ENCODE data around the gene KRT81.
"Not testable (repeated sequence)": the region's sequence is repeated elsewhere in the genome, so short reads cannot be mapped to it uniquely, and the experiment has no call there.

The KRT81 gene

GRCh38 chr12:52295663-52296062 is 4.3 kb upstream of the KRT81 start:
- DNase-seq (ENCODE audit: low read depth, low spot score): no peak
- no peak overlapping the region for H3K27ac ChIP-seq
- TF ChIP-seq FOXP2 (optimal IDR thresholded peaks at IDR 0.05; ENCODE audit: control extremely low read depth, extremely low read length, insufficient read depth) (no peak), POLR2AphosphoS5 (IDR thresholded peaks at IDR 0.05; ENCODE audit: borderline replicate concordance, low read depth, low read length) (no peak), EZH2 (IDR thresholded peaks at IDR 0.05) (no peak)
- H3K36me3 ChIP-seq (ENCODE audit: insufficient read depth, low read length): no peaks in the 10 kb centered on the region
- no peak overlapping the region for H3K4me3 ChIP-seq
- H3K9me3 ChIP-seq (ENCODE audit: low read depth, low read length): no peaks in the 10 kb centered on the region
- no peak overlapping the region for H3K9ac ChIP-seq (ENCODE audit: insufficient read length)

DNA sequence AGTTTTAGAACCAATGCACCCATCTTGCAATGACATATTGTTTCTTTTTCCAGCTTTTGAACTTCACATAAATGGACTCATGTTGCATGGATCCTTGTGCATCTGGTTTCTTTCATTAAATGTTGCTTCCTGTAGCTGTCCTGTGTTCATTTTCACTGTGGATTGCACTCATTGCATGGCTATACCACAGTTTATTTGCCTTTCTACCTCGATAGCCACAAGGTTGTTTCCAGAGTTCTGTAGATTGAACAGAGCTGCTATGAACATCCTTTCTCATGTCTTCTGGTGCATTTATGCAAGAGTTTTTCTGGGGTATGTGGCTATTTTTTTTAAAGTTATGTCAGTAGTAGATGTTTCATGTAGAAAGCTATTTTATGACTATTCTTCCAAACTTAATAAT is 3.5 kb upstream of the KRT81 start:
- H3K9ac ChIP-seq (ENCODE audit: insufficient read length): no peak overlapping the region
- TF ChIP-seq POLR2AphosphoS5 (IDR thresholded peaks at IDR 0.05; ENCODE audit: borderline replicate concordance, low read depth, low read length) (no peak), EZH2 (IDR thresholded peaks at IDR 0.05) (no peak), FOXP2 (optimal IDR thresholded peaks at IDR 0.05; ENCODE audit: control extremely low read depth, extremely low read length, insufficient read depth) (no peak)
- no peaks in the 10 kb centered on the region for H3K36me3 ChIP-seq (ENCODE audit: insufficient read depth, low read length)
- no peaks in the 10 kb centered on the region for H3K9me3 ChIP-seq (ENCODE audit: low read depth, low read length)
- DNase-seq (ENCODE audit: low read depth, low spot score): no peak
- H3K4me3 ChIP-seq: no peak overlapping the region
- no peak overlapping the region for H3K27ac ChIP-seq

GRCh38 chr12:52293926-52294325 is 2.6 kb upstream of the KRT81 start:
- Histone ChIP-seq H3K4me3 (no peak overlapping the region), H3K27ac (no peak overlapping the region), H3K36me3 (ENCODE audit: insufficient read depth, low read length) (no peaks in the 10 kb centered on the region), H3K9me3 (ENCODE audit: low read depth, low read length) (no peaks in the 10 kb centered on the region), H3K9ac (ENCODE audit: insufficient read length) (no peak overlapping the region)
- TF ChIP-seq POLR2AphosphoS5 (IDR thresholded peaks at IDR 0.05; ENCODE audit: borderline replicate concordance, low read depth, low read length) (no peak), FOXP2 (optimal IDR thresholded peaks at IDR 0.05; ENCODE audit: control extremely low read depth, extremely low read length, insufficient read depth) (no peak), EZH2 (IDR thresholded peaks at IDR 0.05) (no peak)
- no peak for DNase-seq (ENCODE audit: low read depth, low spot score)

GRCh38 chr12:52290483-52291134 is 725 bp downstream of the KRT81 start:
- not testable (repeated sequence) for H3K4me3 ChIP-seq; H3K36me3 ChIP-seq (ENCODE audit: insufficient read depth, low read length); H3K9me3 ChIP-seq (ENCODE audit: low read depth, low read length); H3K9ac ChIP-seq (ENCODE audit: insufficient read length); DNase-seq (ENCODE audit: low read depth, low spot score); H3K27ac ChIP-seq

DNA sequence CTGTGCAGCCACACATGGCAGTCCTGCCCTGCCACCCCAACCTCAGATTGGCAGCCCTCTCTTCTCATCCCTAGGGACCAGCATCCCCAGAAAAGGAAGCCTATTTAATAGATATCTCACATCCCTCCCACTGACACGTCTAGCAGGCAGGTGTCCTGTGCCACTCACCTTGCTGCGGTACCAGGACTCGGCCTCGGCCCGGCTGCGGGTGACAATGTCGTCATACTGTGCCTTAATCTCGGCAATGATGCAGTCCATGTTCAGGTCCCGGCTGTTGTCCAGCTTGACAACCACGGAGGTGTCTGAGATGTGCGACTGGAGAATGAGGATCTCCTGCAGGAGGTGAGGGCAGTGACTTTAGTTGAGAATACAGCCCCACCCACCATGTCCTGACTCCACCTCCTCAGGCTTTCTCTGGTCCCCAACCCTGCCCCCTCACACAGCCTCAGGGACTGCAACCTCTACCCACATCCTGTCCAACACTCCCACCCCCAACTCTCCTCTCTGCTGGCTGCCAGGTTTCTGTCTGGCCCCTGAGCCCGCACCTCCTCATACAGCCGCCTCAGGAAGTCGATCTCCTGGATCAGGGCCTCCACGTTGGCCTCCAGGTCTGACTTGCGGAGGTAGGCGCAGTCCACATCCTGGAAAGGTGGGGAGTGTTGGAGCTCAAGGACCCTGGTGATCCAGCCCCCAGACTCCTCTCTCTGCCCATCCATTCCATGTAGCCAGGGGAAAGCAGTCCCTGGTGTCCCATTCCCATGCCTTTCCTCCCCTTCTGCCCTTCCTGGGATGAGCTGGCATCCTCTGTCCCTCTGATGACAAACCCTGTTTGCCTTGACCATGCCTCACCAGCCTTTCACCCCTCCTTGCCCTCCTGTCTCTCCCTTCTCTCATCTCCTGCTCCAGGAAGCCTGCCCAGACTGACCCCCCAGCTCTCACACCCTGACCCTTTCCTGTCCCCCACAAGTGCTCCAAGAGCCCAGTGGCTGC is 3.2 kb downstream of the KRT81 start:
- not testable (repeated sequence) for H3K4me3 ChIP-seq; H3K9me3 ChIP-seq (ENCODE audit: low read depth, low read length); H3K36me3 ChIP-seq (ENCODE audit: insufficient read depth, low read length); H3K9ac ChIP-seq (ENCODE audit: insufficient read length); H3K27ac ChIP-seq; DNase-seq (ENCODE audit: low read depth, low spot score)

GRCh38 chr12:52286857-52287785 is 4.2 kb downstream of the KRT81 start:
- H3K9ac ChIP-seq (ENCODE audit: insufficient read length); H3K9me3 ChIP-seq (ENCODE audit: low read depth, low read length); H3K4me3 ChIP-seq; H3K27ac ChIP-seq; H3K36me3 ChIP-seq (ENCODE audit: insufficient read depth, low read length); DNase-seq (ENCODE audit: low read depth, low spot score): not testable (repeated sequence)

- no peak overlapping the region for H3K4me3 ChIP-seq
- no peak overlapping the region for H3K27ac ChIP-seq
- TF ChIP-seq POLR2AphosphoS5 (IDR thresholded peaks at IDR 0.05; ENCODE audit: borderline replicate concordance, low read depth, low read length) (no peak), FOXP2 (optimal IDR thresholded peaks at IDR 0.05; ENCODE audit: control extremely low read depth, extremely low read length, insufficient read depth) (no peak), EZH2 (IDR thresholded peaks at IDR 0.05) (no peak)
- no peaks in the 10 kb centered on the region for H3K36me3 ChIP-seq (ENCODE audit: insufficient read depth, low read length)
- H3K9ac ChIP-seq (ENCODE audit: insufficient read length): no peak overlapping the region
- DNase-seq (ENCODE audit: low read depth, low spot score): no peak
- no peaks in the 10 kb centered on the region for H3K9me3 ChIP-seq (ENCODE audit: low read depth, low read length)
Measured at GRCh38 chr12:52285851-52286530, 5.3 kb downstream of the KRT81 start.

DNA sequence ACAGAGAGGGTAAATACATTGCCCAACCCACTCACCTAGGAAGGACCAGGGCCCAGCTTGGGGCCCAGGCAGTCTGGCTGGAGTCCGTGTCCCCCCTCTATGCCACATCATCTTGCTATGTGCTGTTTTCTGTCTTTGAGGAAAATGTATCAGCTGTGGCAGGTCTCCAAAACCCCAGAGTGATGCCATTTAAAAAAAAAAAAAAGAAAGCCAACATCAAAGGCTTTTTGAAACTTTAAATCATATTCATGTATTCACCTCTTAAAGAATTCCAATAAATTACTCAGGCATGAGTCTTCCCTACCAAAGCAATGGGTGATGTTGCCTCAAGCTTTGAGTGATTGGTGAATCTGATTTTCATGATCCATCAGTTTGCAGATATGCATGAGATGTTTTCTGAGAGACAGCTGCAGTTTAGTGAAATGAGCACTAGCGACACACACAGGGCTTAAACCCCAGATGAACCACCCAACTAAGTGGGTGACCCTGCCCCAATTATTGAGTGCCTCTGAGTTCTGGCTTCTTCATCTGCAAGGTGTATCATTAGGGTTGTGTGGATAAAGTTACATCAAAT is 6.1 kb downstream of the KRT81 start:
- Histone ChIP-seq H3K9ac (ENCODE audit: insufficient read length) (no peak overlapping the region), H3K9me3 (ENCODE audit: low read depth, low read length) (no peaks in the 10 kb centered on the region), H3K4me3 (no peak overlapping the region), H3K27ac (no peak overlapping the region), H3K36me3 (ENCODE audit: insufficient read depth, low read length) (no peaks in the 10 kb centered on the region)
- no peak for DNase-seq (ENCODE audit: low read depth, low spot score)
- TF ChIP-seq EZH2 (IDR thresholded peaks at IDR 0.05) (no peak), FOXP2 (optimal IDR thresholded peaks at IDR 0.05; ENCODE audit: control extremely low read depth, extremely low read length, insufficient read depth) (no peak), POLR2AphosphoS5 (IDR thresholded peaks at IDR 0.05; ENCODE audit: borderline replicate concordance, low read depth, low read length) (no peak)
